T-helper 1 cell treated with Interleukin-12 subunit alpha and Interleukin-12 subunit beta and Interleukin-4 antibody, amounts not matched to agents 30 ng/mL and 1 ng/mL, for 36 hours (primary cell): ENCODE results near the gene ST3GAL4. TPM values are rescaled to one million over a fixed set of nuclear protein-coding genes. Genes with fewer than 3 reads are reported as not detected.

Source experiments
- intact Hi-C: fragments of 100-400 bp; cut with micrococcal nuclease; formaldehyde crosslinking; loops from one replicate; pipeline ENCODE4 v1.15.1; 2024
- total RNA-seq: library from RNA; stranded (reverse); gene quantifications from 2 replicates; pipeline ENCODE4 v1.2.3, GENCODE V29; 2022

Gene ST3GAL4
- total RNA-seq, 1 donor from 2014 or later, result 8.4 TPM

- intact Hi-C loops, result no loop called here
These were observed 11.1 kb upstream of the ST3GAL4 start for GRCh38 chr11:126344141-126345080.

- intact Hi-C loops, result no loop called here
These were observed 10.2 kb upstream of the ST3GAL4 start for GRCh38 chr11:126345283-126345682.

- intact Hi-C loops, result loop anchor here (1.0 kb wide), 1 partner anchor 9 kb away; the partner anchor contains the start of gene ST3GAL4
These were observed 9.5 kb upstream of the ST3GAL4 start for GRCh38 chr11:126345759-126346585.

GRCh38 chr11:126346586-126346940 is 8.9 kb upstream of the ST3GAL4 start:
- intact Hi-C loops, result loop anchor here (1.0 kb wide), 1 partner anchor 9 kb away; the partner anchor contains the start of gene ST3GAL4

- intact Hi-C loops, result loop anchor here (1.0 kb wide), 1 partner anchor 8 kb away; the partner anchor contains the start of gene ST3GAL4
These were observed 8.5 kb upstream of the ST3GAL4 start for GRCh38 chr11:126346946-126347345.

- intact Hi-C loops, result no loop called here
These were observed 7.5 kb upstream of the ST3GAL4 start for GRCh38 chr11:126347751-126348668.

- intact Hi-C loops, result no loop called here
These were observed 6.5 kb upstream of the ST3GAL4 start for GRCh38 chr11:126348806-126349582.

- intact Hi-C loops, result loop anchor here (10.0 kb wide), 2 partner anchors 446 to 1606 kb away; partner anchors contain the start of genes DDX25 and PUS3
These were observed 4.7 kb upstream of the ST3GAL4 start for GRCh38 chr11:126350836-126351235.

- intact Hi-C loops, result loop anchor here (10.0 kb wide), 2 partner anchors 447 to 1607 kb away; partner anchors contain the start of genes DDX25 and PUS3
These were observed 3.3 kb upstream of the ST3GAL4 start for GRCh38 chr11:126352163-126352562.

- intact Hi-C loops, result loop anchor here (10.0 kb wide), 2 partner anchors 448 to 1608 kb away; partner anchors contain the start of genes DDX25 and PUS3
These were observed 2.3 kb upstream of the ST3GAL4 start for GRCh38 chr11:126352934-126353801.

- intact Hi-C loops, result loop anchor here (1.0 to 10.0 kb wide), 10 partner anchors 8 to 1610 kb away; partner anchors contain the start of genes CDON, DCPS, DDX25 and FAM118B
These were observed 709 bp upstream of the ST3GAL4 start for GRCh38 chr11:126354631-126355323.

- intact Hi-C loops, result loop anchor here (1.0 to 10.0 kb wide), 10 partner anchors 10 to 1611 kb away; partner anchors contain the start of genes CDON, DCPS, DDX25 and FAM118B
These were observed 726 bp downstream of the ST3GAL4 start for GRCh38 chr11:126355926-126356897.

- intact Hi-C loops, result loop anchor here (5.0 to 10.0 kb wide), 3 partner anchors 295 to 1613 kb away; partner anchors contain the start of genes CDON, DDX25 and PUS3
These were observed 1.8 kb downstream of the ST3GAL4 start for GRCh38 chr11:126357055-126357962.

- intact Hi-C loops, result loop anchor here (5.0 to 10.0 kb wide), 3 partner anchors 296 to 1613 kb away; partner anchors contain the start of genes CDON, DDX25 and PUS3
These were observed 2.7 kb downstream of the ST3GAL4 start for GRCh38 chr11:126357969-126358762.
